ENCODE data around the gene NELFB.

Gene NELFB

GRCh38 chr9:137272241-137273094 lies 17.3 kb downstream of the NELFB start:
- DNase-seq = no peak

GRCh38 chr9:137273095-137273490 lies 18.0 kb downstream of the NELFB start:
- DNase-seq = no peak

GRCh38 chr9:137273611-137274320 lies 18.6 kb downstream of the NELFB start:
- no peak for DNase-seq

GRCh38 chr9:137275203-137275587 lies 20.1 kb downstream of the NELFB start:
- no peak for DNase-seq

- no peak for DNase-seq
These were observed 20.7 kb downstream of the NELFB start for GRCh38 chr9:137275588-137276472.

- DNase-seq = no peak
These were observed 21.6 kb downstream of the NELFB start for GRCh38 chr9:137276473-137277328.

- DNase-seq = no peak
These were observed 22.4 kb downstream of the NELFB start, which contains the start of gene TOR4A for GRCh38 chr9:137277329-137278041. TOR4A (plus strand) TSS chr9:137277726; CDS start chr9:137278690, 964 bp downstream.

GRCh38 chr9:137278061-137278701 lies 23.1 kb downstream of the NELFB start:
- no peak for DNase-seq

- DNase-seq = no peak
These were observed 23.9 kb downstream of the NELFB start for GRCh38 chr9:137278721-137279711.

GRCh38 chr9:137279741-137280473 lies 24.8 kb downstream of the NELFB start:
- no peak for DNase-seq

GRCh38 chr9:137280474-137281344 lies 25.6 kb downstream of the NELFB start:
- no peak for DNase-seq

GRCh38 chr9:137281345-137282116 lies 26.4 kb downstream of the NELFB start:
- no peak for DNase-seq

- peak; percentile 29 for DNase-seq
These were observed 31.9 kb downstream of the NELFB start for GRCh38 chr9:137286975-137287383.

GRCh38 chr9:137293094-137293481 lies 38.0 kb downstream of the NELFB start:
- no peak for DNase-seq

- no peak for DNase-seq
These were observed 38.5 kb downstream of the NELFB start for GRCh38 chr9:137293482-137294090.

- DNase-seq = peak; percentile 30
These were observed 39.1 kb downstream of the NELFB start for GRCh38 chr9:137294091-137294680.

All from NCI-H2029 treated with DMSO at 0.1 percent for 48 hours (cell line).